ENCODE measurements around the gene ZMYND10.
"Not testable (repeated sequence)": the region's sequence is repeated elsewhere in the genome, so short reads cannot be mapped to it uniquely, and the experiment has no call there.

ZMYND10 gene

GRCh38 chr3:50324351-50325112 is 21.0 kb downstream of the ZMYND10 start:
- no peak for DNase-seq

- no peak for DNase-seq
Observed at GRCh38 chr3:50323614-50324199, 21.8 kb downstream of the ZMYND10 start.

- DNase-seq = no peak
Observed at GRCh38 chr3:50323092-50323600, 22.4 kb downstream of the ZMYND10 start.

GRCh38 chr3:50322386-50323091 is 23.0 kb downstream of the ZMYND10 start, which contains the start of gene HYAL2:
Gene HYAL2 (minus strand): TSS chr3:50322745. CDS start chr3:50320489, 2,256 bp downstream.
- no peak for DNase-seq

GRCh38 chr3:50322115-50322385 is 23.5 kb downstream of the ZMYND10 start:
- no peak for DNase-seq

- peak; percentile 61 for DNase-seq
Observed at GRCh38 chr3:50321336-50322114, 24.0 kb downstream of the ZMYND10 start.

GRCh38 chr3:50320853-50321335 is 24.6 kb downstream of the ZMYND10 start:
- peak; percentile 61 for DNase-seq

- DNase-seq = no peak
Observed at GRCh38 chr3:50319894-50320625, 25.5 kb downstream of the ZMYND10 start.

GRCh38 chr3:50319181-50319893 is 26.2 kb downstream of the ZMYND10 start:
- DNase-seq = no peak

- no peak for DNase-seq
Observed at GRCh38 chr3:50318615-50319014, 26.9 kb downstream of the ZMYND10 start.

- no peak for DNase-seq
Observed at GRCh38 chr3:50318163-50318562, 27.4 kb downstream of the ZMYND10 start.

GRCh38 chr3:50317300-50317699 is 28.2 kb downstream of the ZMYND10 start:
- DNase-seq = no peak

- peak; percentile 37 for DNase-seq
Observed at GRCh38 chr3:50316657-50317242, 28.8 kb downstream of the ZMYND10 start.

GRCh38 chr3:50314816-50315215 is 30.7 kb downstream of the ZMYND10 start:
- DNase-seq = no peak

GRCh38 chr3:50314342-50314741 is 31.2 kb downstream of the ZMYND10 start:
- no peak for DNase-seq

GRCh38 chr3:50312041-50312440 is 33.5 kb downstream of the ZMYND10 start:
- not testable (repeated sequence) for DNase-seq

GRCh38 chr3:50304601-50305000 is 40.9 kb downstream of the ZMYND10 start:
- DNase-seq = no peak

- DNase-seq = no peak
Observed at GRCh38 chr3:50303013-50303815, 42.3 kb downstream of the ZMYND10 start, which contains the start of gene HYAL1. Gene HYAL1 (minus strand): TSS chr3:50303574. CDS start chr3:50302956, 618 bp downstream.

GRCh38 chr3:50302095-50303012 is 43.2 kb downstream of the ZMYND10 start:
- DNase-seq = no peak
